BJ (cell line): ENCODE measurements around the gene FAM171A1. TPM values are rescaled to one million over a fixed set of nuclear protein-coding genes. Genes with fewer than 3 reads are reported as not detected.
A peak's percentile ranks its signal among the peaks of the same experiment; 100 is the strongest.

ENCODE experiments used
- CTCF ChIA-PET: fragments of 350-600 bp; formaldehyde crosslinking; extraction: SDS; loops from one replicate; lab custom pipeline; 2021; ENCODE audit warnings: antibody characterized with exemption, inconsistent platforms; lab: Yijun Ruan, JAX
- POLR2A ChIA-PET: fragments of 300-600 bp; sonication (Branson Sonifier 250); formaldehyde crosslinking; extraction: SDS; loops from one replicate; lab custom pipeline; 2021; ENCODE audit warnings: antibody characterized with exemption; lab: Charles Lee
- DNase-seq: peaks from one replicate; pipeline ENCODE4 v3.0.0-alpha.2; 2011; ENCODE audit warnings: low read depth
- H3K27me3 ChIP-seq: 2 replicates; pipeline ENCODE4 v1.6.0; 2011; ENCODE audit warnings: low read length; ENCODE audit not compliant: control insufficient read depth, insufficient read depth
- H3K36me3 ChIP-seq: 2 replicates; pipeline ENCODE4 v1.5.1; 2011; ENCODE audit warnings: low read length; ENCODE audit not compliant: control insufficient read depth, insufficient read depth
- H3K4me3 ChIP-seq: 2 replicates; pipeline ENCODE4 v1.5.1; 2011; ENCODE audit warnings: low read depth, mild to moderate bottlenecking, control low read depth, low read length
- polyA plus RNA-seq: library from polyadenylated mRNA; depleted of rRNA; stranded (reverse); fragments of >200 nt; gene quantifications from 2 replicates; pipeline ENCODE4 v1.2.3, GENCODE V29; 2011
- TF ChIP-seq, protein P1 (sequence below): IDR thresholded peaks from 2 replicates; pipeline ENCODE4 v1.5.1; 2011; ENCODE audit warnings: low read depth, mild to moderate bottlenecking, control low read depth, inconsistent platforms, low read length, moderate library complexity; ENCODE audit not compliant: insufficient read depth

FAM171A1 gene
- polyA plus RNA-seq, 1 experiment: 18.4 TPM

DNA sequence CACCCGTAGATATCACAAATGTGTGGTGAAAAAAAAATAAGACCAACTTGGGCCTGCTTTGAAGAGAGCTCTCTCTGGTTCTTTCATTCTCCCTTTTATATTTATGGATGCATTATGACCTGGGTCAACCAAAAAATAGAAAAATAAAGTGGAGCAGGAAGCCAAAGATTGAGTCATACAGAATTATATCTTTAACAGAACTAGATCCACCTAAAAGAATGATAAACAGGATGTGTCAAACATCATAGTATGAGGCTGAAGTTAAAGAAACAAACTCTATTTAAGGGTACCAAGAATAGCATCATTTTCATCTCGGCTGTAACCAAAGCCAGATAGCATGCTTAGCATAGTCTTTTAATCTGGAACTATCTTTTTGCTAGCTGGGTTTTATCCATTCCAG lies 173.8 kb downstream of the FAM171A1 start:
- POLR2A ChIA-PET: interaction anchor here (0.6 kb wide), 1 partner anchor 14 kb away, joined by 3 read pairs; no protein-coding TSS in a partner anchor
- TF ChIP-seq, protein P1, sequence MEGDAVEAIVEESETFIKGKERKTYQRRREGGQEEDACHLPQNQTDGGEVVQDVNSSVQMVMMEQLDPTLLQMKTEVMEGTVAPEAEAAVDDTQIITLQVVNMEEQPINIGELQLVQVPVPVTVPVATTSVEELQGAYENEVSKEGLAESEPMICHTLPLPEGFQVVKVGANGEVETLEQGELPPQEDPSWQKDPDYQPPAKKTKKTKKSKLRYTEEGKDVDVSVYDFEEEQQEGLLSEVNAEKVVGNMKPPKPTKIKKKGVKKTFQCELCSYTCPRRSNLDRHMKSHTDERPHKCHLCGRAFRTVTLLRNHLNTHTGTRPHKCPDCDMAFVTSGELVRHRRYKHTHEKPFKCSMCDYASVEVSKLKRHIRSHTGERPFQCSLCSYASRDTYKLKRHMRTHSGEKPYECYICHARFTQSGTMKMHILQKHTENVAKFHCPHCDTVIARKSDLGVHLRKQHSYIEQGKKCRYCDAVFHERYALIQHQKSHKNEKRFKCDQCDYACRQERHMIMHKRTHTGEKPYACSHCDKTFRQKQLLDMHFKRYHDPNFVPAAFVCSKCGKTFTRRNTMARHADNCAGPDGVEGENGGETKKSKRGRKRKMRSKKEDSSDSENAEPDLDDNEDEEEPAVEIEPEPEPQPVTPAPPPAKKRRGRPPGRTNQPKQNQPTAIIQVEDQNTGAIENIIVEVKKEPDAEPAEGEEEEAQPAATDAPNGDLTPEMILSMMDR: no peak
- CTCF ChIA-PET: no interaction called here
- no peak overlapping the region for H3K4me3 ChIP-seq
- no peaks in the 10 kb centered on the region for H3K27me3 ChIP-seq
- no peaks in the 10 kb centered on the region for H3K36me3 ChIP-seq
- peak; percentile 41 for DNase-seq

DNA sequence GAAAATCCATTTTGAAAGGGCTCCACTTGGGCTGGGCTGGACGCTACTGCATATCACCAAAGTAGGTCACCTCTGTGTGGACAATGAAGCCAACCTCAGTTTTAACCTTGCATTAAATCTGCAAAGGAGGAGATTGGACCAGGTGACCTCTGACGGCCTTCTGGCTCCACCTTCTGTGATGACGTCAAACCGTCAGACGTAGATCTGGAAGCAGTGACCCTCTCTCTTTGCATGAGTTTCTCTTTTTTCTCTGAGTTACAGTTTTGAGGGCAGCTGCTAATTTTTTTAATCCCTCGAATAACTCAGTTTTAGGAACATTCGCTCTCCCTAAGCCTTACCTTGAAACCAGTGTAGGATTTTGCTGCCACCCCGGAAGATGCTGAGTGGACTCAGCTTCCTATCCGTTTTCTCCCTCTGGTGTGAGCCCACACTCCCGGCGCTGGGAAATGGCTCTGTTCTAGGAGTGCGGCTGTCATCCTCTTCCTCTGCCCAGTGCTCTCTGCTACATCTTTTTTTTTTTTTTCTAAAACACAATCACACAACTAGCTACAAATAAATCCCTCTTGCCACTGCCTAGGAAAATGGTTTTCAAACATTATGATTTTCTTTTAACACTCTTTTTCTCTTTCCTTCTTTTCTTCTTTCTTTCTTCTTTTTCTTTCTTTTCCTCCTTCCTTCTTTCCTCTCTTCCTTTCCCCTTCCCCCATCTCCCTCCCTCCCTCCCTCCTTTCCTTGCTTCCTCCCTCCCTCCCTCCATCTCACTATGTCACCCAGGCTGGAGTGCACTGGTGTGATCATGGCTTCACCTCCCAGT lies 174.9 kb downstream of the FAM171A1 start:
- H3K36me3 ChIP-seq: no peaks in the 10 kb centered on the region
- no peak for DNase-seq
- CTCF ChIA-PET: no interaction called here
- POLR2A ChIA-PET: no interaction called here
- TF ChIP-seq, protein P1: no peak
- H3K27me3 ChIP-seq: no peaks in the 10 kb centered on the region
- H3K4me3 ChIP-seq: no peak overlapping the region

DNA sequence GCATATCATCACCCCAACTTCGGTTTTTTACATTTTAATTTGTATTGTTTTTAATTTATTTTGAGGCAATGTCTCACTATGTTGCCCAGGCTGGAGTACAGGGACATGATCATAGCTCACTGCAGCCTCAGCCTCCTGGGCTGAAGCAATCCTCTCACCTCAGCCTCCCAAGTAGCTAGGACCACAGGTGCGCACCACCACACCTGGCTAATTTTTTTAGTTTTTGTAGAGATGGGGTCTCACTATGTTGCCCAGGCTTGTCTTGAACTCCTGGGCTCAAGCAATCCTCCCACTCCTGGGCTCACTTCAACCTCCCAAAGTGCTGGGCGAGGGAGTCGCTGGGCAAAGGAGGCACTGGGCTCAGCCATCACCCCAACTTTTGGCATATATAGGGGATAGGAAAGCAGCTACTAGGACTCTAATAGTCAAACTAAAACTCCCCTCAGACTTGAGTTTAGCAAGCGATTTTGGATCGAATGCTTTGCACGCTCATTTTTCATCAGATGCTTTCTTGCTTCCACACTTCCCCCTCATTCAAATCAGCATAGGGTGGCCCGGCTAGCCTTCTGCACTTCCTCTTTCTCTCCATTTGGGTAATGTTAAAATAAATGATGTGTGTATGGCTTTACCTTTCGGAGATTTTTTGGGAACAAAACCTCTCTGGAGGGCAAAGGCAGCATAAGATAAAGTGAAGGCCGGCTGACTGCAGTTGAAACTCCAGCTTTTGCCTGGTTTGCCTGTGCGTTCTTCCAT lies 181.8 kb downstream of the FAM171A1 start:
- ChIA-PET POLR2A (no interaction called here), CTCF (interaction anchor here (0.9 to 1.9 kb wide), 3 partner anchors 8 to 20 kb away, joined by 3 to 5 read pairs (median 3); partner anchors contain the start of gene NMT2)
- Histone ChIP-seq H3K27me3 (no peaks in the 10 kb centered on the region), H3K4me3 (no peak overlapping the region), H3K36me3 (no peaks in the 10 kb centered on the region; the same call in 1 of the 2 replicates)
- no peak for DNase-seq
- TF ChIP-seq, protein P1: no peak

DNA sequence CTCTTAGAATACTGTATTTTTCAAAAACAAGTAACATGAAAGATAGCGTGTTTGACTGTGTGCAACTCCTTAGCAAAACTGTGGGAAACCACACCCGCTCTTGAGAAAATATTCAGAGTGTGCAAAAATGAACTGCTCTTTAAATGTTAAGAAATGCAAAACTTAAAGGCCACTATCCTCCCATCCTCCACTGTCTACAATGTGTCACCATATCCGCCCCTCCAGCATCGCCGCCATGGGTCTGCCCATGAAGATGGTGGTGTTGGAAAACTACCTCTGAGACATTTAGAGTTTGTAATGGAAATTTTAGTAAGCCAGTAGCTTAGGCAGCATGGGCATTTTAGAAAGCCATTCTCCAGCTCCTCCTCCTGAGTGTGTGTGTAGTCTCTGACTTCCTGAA lies 182.5 kb downstream of the FAM171A1 start:
- Histone ChIP-seq H3K36me3 (no peaks in the 10 kb centered on the region; the same call in 1 of the 2 replicates), H3K27me3 (no peaks in the 10 kb centered on the region), H3K4me3 (no peak overlapping the region)
- TF ChIP-seq, protein P1: no peak
- ChIA-PET POLR2A (no interaction called here), CTCF (interaction anchor here (1.0 kb wide), 1 partner anchor 11 kb away, joined by 3 read pairs; no protein-coding TSS in a partner anchor)
- DNase-seq: no peak
